ENCODE results near the gene CAMK2A.

GRCh38 chr5:150219142-150219541 lies 70.4 kb downstream of the CAMK2A start:
- TF ChIP-seq, protein P1, sequence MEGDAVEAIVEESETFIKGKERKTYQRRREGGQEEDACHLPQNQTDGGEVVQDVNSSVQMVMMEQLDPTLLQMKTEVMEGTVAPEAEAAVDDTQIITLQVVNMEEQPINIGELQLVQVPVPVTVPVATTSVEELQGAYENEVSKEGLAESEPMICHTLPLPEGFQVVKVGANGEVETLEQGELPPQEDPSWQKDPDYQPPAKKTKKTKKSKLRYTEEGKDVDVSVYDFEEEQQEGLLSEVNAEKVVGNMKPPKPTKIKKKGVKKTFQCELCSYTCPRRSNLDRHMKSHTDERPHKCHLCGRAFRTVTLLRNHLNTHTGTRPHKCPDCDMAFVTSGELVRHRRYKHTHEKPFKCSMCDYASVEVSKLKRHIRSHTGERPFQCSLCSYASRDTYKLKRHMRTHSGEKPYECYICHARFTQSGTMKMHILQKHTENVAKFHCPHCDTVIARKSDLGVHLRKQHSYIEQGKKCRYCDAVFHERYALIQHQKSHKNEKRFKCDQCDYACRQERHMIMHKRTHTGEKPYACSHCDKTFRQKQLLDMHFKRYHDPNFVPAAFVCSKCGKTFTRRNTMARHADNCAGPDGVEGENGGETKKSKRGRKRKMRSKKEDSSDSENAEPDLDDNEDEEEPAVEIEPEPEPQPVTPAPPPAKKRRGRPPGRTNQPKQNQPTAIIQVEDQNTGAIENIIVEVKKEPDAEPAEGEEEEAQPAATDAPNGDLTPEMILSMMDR (IDR thresholded peaks at IDR 0.05), result no peak
- TF ChIP-seq FOXJ3 (CRISPR knock-in tag; IDR thresholded peaks at IDR 0.05) (no peak), FOSL2 (IDR thresholded peaks at IDR 0.05; ENCODE audit: borderline replicate concordance, low read depth) (no peak), REST (IDR thresholded peaks at IDR 0.05; ENCODE audit: low read depth, low read length) (no peak), TCF12 (IDR thresholded peaks at IDR 0.05) (no peak), RAD21 (IDR thresholded peaks at IDR 0.05; ENCODE audit: low read length) (no peak), ELF1 (IDR thresholded peaks at IDR 0.05) (no peak)
